ENCODE results near the gene PRELID1. TPM values are rescaled to one million over a fixed set of nuclear protein-coding genes. Genes with fewer than 3 reads are reported as not detected.
"Not testable (repeated sequence)": the region's sequence is repeated elsewhere in the genome, so short reads cannot be mapped to it uniquely, and the experiment has no call there.

PRELID1 gene
- polyA plus RNA-seq, 3 donors: 264 to 510 (median 490) TPM

GRCh38 chr5:177304392-177305119 is 957 bp downstream of the PRELID1 start:
- intact Hi-C loops (cut with micrococcal nuclease): loop anchor here (5.0 to 10.0 kb wide), 6 partner anchors 48 to 848 kb away; partner anchors contain the start of genes LMAN2 (in 1 of the 2), NHP2 (in 1 of the 2), RNF44 (in 1 of the 2) and TMED9 (in 1 of the 2)
- Histone ChIP-seq H3K9me3 (replicated peaks in 1 of 2; ENCODE audit: control insufficient read depth in 1 of 2, insufficient read depth in 1 of 2, low read length in 2 of 2) (no peaks in the 10 kb centered on the region), H3K27ac (ENCODE audit: low read depth in 1 of 2, low read length in 2 of 2) (peak overlapping the region; percentile 79 to 95), H3K36me3 (replicated peaks in 1 of 2; ENCODE audit: control insufficient read depth in 1 of 2, insufficient read depth in 2 of 2, low read length in 2 of 2) (peaks cover 36 to 38% of the 10 kb centered on the region in 2 donors), H3K9ac (ENCODE audit: insufficient read depth, low read length, poor library complexity, severe bottlenecking) (peak overlapping the region; percentile 80), H3K4me2 (replicated peaks; ENCODE audit: extremely low read depth, low read length, poor library complexity, severe bottlenecking) (peak overlapping the region; percentile 88), H2AFZ (ENCODE audit: insufficient read depth, low read depth, low read length, poor library complexity, severe bottlenecking) (no peak overlapping the region), H3K4me1 (ENCODE audit: control insufficient read depth in 1 of 2, insufficient read depth in 2 of 2, low read length in 2 of 2) (peaks cover 83 to 94% of the 10 kb centered on the region in 2 donors), H4K20me1 (ENCODE audit: insufficient read depth, low read length) (peaks cover 48% of the 10 kb centered on the region), H3K4me3 (replicated peaks in 1 of 3; ENCODE audit: low read depth in 2 of 3, low read length in 3 of 3) (peak overlapping the region; percentile 91 to 97 (median 96)), H3K27me3 (ENCODE audit: control insufficient read depth in 2 of 2, insufficient read depth in 2 of 2, low read length in 2 of 2) (no peaks in the 10 kb centered on the region), H3K79me2 (ENCODE audit: insufficient read depth, low read length) (peaks cover 83% of the 10 kb centered on the region)
- Mint-ChIP-seq H3K36me3 (peaks cover 41 to 60% of the 10 kb centered on the region in 2 donors), H3K4me1 (peaks cover 81% of the 10 kb centered on the region), H3K9me3 (peaks cover 0 to 3% (median 0%) of the 10 kb centered on the region in 7 donors), H3K4me3 (peak overlapping the region; percentile 93 to 96), H3K27me3 (ENCODE audit: low read depth in 3 of 3) (peaks cover 0 to 2% (median 0%) of the 10 kb centered on the region in 3 donors), H3K27ac (peak overlapping the region; percentile 91 to 99 (median 96))
- no peak for DNase-seq
- no peak for TF ChIP-seq CTCF (IDR thresholded peaks at IDR 0.05)
- 32% methylated on average over 5 of the region's 19 CpGs for WGBS (ENCODE audit: insufficient coverage)

GRCh38 chr5:177306103-177306640 is 2.6 kb downstream of the PRELID1 start:
- H3K9me3 ChIP-seq (replicated peaks in 1 of 2; ENCODE audit: control insufficient read depth in 1 of 2, insufficient read depth in 1 of 2, low read length in 2 of 2); H3K27me3 Mint-ChIP-seq (ENCODE audit: low read depth in 3 of 3); H3K9me3 Mint-ChIP-seq; DNase-seq; H2AFZ ChIP-seq (ENCODE audit: insufficient read depth, low read depth, low read length, poor library complexity, severe bottlenecking); H3K27me3 ChIP-seq (ENCODE audit: control insufficient read depth in 2 of 2, insufficient read depth in 2 of 2, low read length in 2 of 2): not testable (repeated sequence)
- Mint-ChIP-seq H3K27ac (peak overlapping the region; percentile 95 to 99 (median 98)), H3K4me1 (peaks cover 81% of the 10 kb centered on the region), H3K4me3 (peak overlapping the region; percentile 93 to 96), H3K36me3 (peaks cover 36 to 52% of the 10 kb centered on the region in 2 donors)
- H3K79me2 ChIP-seq (ENCODE audit: insufficient read depth, low read length): peaks cover 96% of the 10 kb centered on the region
- H3K36me3 ChIP-seq (replicated peaks in 1 of 2; ENCODE audit: control insufficient read depth in 1 of 2, insufficient read depth in 2 of 2, low read length in 2 of 2): peaks cover 30 to 34% of the 10 kb centered on the region in 2 donors
- 83% methylated on average over 6 of the region's 11 CpGs for WGBS (ENCODE audit: insufficient coverage)
- H3K9ac ChIP-seq (ENCODE audit: insufficient read depth, low read length, poor library complexity, severe bottlenecking): peak overlapping the region; percentile 53
- intact Hi-C loops (cut with micrococcal nuclease): loop anchor here in 1 of 2 donors (5.0 to 10.0 kb wide), 3 partner anchors 46 to 289 kb away; partner anchors contain the start of genes LMAN2 and TMED9
- peaks cover 52% of the 10 kb centered on the region for H4K20me1 ChIP-seq (ENCODE audit: insufficient read depth, low read length)
- peak overlapping the region; percentile 35 to 97 (median 37) for H3K4me3 ChIP-seq (replicated peaks in 1 of 3; ENCODE audit: low read depth in 2 of 3, low read length in 3 of 3)
- H3K27ac ChIP-seq (ENCODE audit: low read depth in 1 of 2, low read length in 2 of 2): peak overlapping the region; percentile 95 to 98
- peak overlapping the region; percentile 88 for H3K4me2 ChIP-seq (replicated peaks; ENCODE audit: extremely low read depth, low read length, poor library complexity, severe bottlenecking)
- peaks cover 83 to 94% of the 10 kb centered on the region in 2 donors for H3K4me1 ChIP-seq (ENCODE audit: control insufficient read depth in 1 of 2, insufficient read depth in 2 of 2, low read length in 2 of 2)

All from CD14-positive monocyte (primary cell).